Epidermal melanocyte (primary cell): ENCODE data around the gene GPR108.

ENCODE experiments used
- DNase-seq: peaks from one replicate; pipeline ENCODE4 v3.0.0; 2011; ENCODE audit warnings: low spot score; ENCODE audit not compliant: insufficient read length

GPR108 gene

DNA sequence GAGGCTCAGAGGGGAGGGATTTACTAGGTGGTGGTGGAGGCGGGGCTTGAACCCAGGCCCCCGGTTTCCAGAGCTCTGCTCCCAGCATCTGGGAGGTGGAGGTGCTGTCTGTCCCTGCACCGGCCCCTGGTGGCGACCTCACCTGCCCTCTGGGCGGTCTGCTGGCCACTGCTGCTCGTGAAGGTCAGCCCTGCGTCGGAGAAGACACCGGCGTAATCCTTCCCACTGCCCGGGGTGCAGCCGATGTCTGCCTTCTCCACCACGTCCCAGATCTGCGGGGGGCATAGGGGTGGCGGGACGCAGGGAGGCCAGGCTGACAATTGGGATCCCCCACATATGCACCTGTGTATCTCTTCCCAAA is 29.7 kb downstream of the GPR108 start:
- no peak for DNase-seq

DNA sequence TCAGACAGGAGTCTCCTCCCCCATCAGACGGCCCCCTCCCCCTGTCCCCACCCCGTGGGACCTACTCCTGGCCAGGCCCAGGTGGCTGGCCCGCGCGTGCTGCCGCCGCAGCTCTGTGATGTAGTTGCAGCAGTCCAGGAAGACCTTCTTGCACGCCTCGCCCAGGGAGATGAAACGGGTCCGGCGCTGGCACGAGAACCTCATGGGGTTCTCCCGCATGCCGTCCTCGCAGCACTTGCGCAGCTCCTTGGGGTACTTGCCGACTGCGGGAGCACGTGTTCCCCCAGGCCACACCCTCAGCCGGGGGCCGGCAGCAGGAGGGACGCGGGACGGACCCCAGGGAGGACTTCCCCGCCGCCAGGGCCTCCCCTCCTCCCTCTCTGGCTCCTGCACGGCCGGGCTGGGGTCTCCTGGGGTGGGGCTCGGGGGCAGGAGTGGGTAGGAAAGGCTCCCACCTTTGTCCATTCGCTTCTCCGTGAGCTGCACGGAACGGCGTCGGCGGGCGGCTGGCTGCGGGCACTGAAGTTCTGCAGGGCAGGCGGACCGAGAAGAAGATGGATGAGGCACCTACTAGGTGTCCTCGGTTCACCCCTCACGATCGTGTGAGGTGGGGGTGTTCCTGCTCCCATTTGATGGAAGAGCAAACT is 30.2 kb downstream of the GPR108 start:
- no peak for DNase-seq

DNA sequence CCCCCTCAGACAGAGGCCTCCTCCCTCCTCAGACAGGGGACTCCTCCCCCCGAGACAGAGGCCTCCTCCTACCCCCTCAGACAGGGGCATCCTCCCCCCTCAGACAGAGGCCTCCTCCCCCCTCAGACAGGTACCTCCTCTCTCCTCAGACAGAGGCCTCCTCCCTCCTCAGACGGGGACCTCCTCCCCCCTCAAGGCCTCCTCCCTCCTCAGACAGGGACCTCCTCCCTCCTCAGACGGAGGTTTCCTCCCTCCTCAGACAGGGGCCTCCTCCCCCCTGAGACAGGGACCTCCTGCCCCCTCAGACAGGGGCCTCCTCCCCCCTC is 30.8 kb downstream of the GPR108 start:
- no peak for DNase-seq

DNA sequence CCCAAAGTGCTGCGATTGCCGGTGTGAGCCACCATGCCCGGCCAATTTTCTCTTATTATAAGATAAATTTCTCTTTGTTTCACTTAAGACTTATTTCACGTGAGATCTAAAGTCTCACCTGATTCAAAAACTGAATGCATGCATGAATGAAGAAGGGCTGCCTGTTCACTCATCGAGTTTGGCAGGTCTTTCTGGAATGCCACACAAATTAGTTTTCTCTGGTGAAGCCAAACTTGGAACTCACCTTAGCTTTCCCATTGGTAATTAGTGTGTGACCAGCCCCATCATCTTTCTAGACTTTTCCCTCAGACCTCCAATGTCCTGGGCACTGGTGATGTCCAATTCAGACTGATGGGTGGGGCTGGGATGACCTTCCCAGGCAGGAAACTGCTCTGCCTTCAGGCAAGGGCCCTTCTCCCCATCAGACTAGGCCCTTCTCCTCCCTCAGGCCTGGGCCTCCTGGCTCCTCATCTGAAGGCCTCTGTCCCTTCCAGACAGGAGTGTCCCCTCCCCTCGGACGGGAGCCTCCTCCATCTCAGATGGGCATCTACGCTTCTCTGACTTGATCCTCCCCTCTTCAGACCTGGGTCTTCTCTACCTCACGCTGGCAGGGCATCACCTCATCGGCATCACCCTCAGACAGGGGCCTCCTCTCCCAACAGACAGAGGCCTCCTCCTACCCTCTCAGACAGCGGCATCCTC is 31.3 kb downstream of the GPR108 start:
- DNase-seq = no peak

DNA sequence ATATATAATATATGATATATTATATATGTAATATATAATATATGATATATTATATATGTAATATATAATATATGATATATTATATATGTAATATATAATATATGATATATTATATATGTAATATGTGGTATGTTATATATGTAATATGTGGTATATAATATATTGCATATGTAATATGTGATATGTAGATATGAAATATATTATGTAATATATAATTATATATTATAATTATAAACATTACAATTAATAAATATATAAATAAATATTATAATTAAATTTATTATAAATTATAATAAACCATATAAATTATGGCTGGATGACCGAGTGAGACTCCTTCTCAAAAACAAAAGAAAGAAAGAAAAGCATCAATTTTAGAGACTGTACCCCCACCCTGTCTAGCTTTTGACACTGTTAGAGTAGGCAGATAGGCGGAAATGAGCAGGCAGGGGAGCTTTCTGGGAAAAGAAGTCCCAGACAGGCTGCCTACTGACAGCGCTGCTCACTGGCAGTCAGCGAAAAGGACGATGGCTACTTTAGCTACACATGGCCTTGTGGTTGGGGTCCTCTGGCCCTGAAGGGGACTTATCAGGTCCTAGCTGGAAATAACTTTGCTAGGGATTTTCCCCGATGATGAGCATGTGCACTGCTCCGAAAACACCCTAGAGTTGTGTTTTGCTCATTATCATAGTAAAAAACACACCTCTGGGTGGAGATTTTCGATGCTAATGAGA is 36.6 kb downstream of the GPR108 start:
- no peak for DNase-seq

DNA sequence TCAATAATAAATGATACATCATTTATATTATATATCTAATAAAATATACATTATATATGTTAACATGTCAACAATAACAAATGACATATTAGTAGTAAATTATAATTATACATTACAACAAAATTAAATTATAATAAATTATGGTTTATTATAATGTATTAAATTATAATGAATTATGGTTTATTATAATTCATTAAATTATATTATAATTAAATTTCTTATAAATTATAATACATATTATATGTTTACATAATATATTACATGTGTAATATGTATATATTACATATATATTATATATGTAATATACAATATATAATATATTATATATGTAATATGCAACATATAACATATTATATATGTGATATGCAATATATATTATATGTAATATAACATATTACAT is 37.4 kb downstream of the GPR108 start:
- no peak for DNase-seq

DNA sequence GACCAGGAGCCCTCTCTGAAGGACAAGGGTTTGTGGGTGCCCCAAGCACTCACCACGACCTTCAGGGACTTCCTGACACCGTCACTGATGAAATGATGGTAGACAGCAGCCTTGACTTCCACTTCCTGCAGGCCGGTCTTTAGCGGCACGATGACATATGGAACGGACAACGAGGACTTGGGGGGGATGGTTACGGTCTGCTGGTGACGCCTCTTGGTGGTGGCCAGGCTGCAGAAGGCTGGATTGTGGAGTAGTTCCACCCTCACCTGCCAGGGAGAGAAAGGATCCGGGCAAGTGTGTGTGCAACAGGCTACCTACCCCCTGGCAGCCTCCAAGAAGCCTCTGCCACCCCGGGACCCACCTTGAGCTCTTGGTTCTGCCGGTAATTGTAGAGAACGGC is 40.1 kb downstream of the GPR108 start:
- DNase-seq = no peak

DNA sequence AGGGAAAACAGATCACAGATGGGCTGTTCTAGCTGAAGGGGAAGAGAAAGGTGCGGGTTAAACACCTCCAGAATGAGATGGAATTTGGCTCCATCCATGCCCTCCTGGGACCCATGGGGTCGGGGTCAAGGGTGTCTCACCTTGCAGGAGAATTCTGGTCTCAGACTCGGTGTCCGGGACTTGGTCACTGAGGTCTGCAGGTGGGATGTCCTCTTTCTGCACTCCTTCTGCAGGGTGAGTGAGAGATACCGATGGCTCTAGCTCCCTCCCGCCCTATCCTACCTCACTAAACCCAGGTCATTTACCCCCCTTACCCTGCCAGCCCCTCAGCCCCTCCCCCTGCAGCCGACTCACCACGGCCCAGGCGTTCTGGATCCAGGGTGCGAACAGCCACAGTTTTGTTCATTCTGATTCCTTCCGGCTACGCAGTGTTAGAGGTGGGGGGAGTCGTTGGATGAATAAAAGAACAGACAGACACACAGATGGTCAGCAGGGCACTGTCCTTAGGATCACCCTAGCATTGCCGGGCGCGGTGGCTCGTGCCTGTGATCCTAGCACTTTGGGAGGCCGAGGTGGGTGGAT is 41.0 kb downstream of the GPR108 start:
- DNase-seq = no peak

DNA sequence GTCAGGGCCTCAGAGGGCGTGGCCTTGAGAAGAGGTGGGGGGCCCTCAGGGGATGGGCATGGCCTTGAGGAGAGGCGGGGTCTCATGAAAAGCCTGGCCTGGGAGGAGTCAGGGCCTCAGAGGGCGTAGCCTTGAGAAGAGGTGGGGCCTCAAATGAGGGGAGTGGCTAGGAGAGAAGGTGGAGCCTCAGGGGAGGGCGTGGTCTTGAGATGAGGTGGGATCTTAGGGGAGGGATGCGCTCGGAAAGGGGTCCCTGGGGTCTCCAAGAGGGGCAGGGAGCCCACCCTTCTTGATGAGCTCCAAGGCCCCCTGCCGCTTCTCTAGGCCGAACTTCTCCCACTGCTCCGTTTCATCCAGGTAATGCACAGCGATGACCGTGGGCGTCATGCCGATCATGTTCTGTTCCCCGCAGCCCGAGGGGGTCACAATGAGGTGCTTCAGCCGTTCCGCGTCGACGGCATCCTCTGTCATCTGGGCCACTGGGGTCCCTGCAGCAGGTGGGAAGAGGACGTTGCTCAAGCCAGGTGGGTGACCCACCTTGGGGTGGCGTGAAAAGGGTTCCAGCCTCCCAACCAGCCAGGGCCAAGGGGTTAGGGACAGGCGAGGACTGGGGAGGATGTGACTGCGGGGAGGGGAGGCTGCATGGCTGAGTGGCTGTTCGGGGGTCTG is 43.1 kb downstream of the GPR108 start:
- no peak for DNase-seq

DNA sequence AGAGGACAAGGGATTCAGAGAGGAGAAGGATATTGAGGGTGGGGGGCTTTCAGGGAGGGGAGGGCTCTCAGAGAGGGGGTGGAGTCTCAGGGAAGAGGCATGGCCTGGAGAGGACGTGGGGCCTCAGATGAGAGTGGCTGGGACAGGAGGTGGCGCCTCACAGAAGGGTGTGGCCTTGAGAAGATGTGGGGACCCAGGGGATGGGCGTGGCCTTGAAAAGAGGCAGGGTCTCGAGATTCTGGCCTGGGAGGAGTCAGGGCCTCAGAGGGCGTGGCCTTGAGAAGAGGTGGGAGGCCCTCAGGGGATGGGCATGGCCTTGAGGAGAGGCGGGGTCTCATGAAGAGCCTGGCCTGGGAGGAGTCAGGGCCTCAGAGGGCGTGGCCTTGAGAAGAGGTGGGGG is 43.7 kb downstream of the GPR108 start:
- DNase-seq = no peak

DNA sequence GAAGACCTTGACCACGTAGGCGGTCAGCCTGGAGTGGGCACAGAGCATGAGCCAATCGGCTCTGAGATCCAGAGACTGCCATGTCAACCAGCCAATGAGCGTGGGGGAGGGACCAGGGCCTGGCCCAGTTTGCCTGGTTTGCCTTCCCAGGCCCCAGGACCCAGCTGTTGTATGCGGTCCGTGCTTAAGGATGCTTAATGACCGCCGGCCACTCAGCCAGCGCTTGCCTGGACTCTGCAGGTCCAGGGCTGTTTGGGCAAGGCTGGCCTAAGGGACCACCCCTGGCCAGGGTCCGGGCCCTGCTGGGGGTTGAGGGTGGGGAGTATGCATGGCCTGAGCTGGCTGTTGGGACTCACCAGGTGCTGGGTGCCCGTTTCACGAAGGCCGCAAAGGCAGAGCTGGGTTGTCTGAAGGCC is 44.3 kb downstream of the GPR108 start:
- no peak for DNase-seq

DNA sequence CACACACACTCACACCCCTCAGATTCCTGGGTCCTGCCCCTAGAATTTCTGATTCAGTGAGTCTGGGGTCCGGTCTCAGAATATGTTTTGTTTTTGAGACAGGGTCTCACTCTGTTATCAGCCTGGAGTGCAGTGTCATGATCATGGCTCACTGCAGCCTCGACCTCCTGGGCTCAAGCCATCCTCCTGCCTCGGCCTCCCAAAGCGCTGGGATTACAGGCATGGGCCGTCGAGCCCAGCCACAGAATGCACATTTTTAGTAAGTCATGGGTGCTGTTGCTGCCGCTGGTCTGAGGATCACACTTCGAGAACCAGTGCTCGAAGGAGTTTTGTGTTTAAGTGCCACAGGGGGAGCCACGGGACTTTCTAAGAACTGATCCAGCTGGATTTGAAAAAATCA is 45.4 kb downstream of the GPR108 start:
- DNase-seq = no peak

DNA sequence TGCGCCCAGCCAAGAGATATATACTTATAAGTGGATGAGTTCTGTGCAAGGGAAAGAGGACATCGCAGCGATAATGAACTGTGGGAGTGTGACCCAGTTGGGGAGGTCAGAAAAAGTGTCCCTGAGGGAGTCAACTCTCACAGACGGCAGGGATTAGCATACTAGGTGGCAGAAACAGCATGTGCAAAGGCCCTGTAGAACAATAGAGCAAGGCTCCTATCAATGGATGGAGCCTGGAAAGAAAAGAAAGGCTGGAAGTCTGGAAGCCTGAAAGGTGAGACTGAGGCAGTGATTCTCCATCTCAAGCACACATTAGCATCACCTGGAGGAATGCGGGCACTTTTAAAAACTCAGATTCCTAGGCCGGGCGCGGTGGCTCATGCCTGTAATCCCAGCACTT is 46.0 kb downstream of the GPR108 start:
- DNase-seq = no peak

DNA sequence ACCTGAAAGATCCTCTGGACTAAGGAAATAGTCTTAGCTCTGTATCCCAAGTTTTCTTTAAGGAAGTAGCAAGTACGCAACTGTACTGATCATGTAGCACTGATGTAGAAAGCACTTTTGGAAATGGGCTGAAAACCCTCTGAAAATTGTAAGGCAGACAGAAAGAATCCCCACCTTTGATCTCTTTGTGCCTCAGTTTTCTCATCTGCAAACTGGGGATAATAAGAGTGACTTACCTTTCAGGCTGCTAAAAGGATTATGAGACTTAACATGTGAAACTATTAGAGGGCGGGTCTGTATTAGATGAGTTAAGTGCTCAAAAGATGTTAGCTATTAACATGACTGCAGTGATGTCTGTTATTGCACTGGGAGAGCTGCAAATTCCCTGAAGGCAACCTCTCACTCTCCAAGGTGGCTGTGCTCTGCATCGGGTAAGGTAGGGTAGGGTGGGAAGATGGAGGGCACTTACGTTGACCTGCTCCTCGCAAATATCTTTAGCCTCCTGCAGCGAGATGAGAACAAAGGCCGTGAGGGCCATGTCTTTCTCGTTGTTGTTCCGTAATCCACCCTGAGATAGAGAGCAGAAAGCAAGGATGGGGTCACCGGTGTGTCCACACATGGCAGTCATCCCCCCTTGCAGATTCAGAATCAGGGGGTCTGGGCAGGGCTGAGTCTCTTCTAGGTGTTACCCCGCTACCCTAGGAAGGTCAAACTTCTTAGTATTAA is 47.1 kb downstream of the GPR108 start:
- DNase-seq = no peak

DNA sequence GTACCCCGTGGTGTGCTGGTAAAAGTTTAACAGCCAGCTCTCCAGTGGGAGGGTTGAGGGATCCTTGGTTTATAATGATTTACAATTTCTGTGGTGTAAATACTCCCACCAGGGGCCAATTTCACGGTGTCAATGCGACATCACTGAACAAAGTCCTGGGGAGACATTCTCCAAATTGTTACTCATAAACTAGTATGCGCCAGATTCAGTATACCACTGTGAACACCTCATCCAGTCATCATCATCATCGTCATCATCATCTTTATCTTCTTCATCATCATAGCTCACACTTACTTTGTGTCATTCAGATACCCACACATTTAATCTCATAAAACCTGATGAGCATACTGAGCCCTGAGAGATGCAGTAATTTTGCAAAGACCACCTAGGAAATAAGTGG is 50.3 kb downstream of the GPR108 start:
- DNase-seq = no peak

DNA sequence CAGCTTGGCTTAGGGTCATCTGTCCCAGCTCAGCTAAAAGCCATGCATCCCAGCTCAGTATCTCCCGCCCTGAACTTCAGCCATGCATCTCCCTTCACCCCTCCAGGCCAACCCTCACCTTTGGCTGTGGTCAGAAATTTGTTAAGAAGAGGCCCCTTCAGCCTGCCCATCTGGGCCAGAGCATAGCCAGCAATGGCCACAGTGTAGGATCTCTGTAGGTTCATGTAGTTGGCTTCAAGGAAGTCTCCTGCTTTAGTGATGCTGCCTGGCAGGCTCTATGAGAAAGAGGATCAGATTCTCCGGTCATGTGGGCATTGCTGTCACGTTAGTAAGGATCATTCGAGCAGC is 50.8 kb downstream of the GPR108 start:
- DNase-seq = no peak

DNA sequence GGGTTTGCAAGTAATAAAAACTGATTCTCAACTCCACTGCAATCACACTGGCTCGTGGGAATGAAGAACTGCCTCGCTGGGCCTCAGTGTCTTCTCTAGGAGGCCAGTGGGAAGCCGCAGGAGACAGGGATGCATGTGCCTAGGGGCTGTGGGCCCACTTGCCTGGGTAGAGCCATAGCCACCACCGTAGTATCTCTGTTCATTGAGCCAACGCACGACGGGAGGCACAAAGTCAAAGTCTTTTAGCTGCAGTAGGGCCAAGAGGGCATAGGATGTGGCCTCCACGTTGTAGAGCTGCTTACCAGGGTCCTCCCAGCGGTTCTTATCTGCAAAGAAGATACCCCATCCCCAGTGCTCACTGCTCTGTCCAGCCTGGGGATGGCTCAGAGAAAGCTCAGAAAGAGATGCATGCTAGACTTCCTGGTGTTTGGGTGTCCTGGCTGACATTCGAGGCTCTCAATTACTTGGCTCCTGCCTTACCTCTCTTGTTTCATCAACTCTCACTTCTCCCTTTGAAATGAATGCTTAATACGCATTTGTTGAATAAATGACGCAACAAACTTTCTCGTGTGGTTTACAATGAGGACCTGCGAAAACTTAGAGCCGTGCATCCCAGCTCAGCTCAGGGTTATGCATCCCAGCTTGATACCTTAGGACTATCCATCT is 51.3 kb downstream of the GPR108 start:
- DNase-seq = no peak

DNA sequence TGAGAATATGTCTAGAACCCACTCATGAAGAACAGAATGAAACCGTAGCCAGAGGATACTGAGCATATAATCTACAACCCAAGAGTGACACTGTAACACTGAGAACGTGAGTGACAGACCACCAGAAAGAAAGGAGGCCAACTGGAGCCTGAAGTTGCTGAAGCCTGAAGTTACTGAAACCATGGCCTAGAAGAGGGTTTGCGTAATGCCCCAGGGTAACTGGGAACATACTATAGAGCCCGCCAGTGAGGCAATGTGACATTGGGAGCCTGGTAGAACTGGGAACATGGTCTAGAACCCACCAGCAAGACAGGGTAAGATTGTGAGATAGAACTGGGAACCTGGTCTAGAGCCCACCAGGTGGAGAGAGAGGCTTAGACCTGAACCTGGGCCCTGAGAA is 51.9 kb downstream of the GPR108 start:
- DNase-seq = no peak

DNA sequence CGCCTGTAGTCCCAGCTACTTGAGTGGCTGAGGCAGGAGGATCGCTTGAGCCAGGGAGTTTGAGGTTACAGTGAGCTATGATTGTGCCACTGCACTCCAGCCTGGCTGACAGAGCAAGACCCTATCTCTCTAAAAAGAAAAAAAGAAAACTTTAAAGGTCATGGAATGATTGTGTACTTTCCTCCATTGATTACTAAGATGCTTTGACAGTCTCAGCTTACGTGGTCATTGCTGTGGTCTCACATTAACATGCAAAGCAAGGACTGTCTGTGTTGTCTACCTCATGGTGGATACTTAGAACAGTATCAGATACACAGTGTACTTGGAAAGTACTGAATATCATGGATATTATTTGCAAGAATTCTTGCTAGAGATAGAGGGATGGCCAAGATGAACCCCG is 53.4 kb downstream of the GPR108 start:
- DNase-seq = no peak

DNA sequence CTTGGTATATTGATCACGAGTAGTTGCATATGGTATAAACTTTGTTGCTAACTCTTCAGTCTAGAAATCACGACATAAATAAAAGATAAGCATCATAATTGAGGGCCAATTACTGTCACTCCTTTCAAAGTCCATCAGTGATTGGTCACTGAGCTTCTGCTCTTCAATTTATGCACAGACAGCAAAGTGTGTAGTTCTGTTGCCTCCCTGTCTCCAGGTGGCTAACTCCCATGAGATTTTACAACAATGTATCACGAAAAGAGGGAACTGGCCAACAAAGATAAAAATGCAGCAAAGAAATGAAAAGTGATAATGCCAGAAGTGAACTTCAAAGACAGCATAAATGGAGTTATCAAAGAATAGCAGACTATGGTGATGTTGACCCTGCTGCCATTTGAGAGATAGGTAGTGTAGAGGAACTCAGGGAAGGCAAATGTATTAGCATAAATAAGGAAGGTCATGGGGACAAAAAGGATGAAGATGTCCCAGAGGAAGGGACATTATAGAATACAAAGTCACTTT is 54.7 kb downstream of the GPR108 start:
- no peak for DNase-seq

DNA sequence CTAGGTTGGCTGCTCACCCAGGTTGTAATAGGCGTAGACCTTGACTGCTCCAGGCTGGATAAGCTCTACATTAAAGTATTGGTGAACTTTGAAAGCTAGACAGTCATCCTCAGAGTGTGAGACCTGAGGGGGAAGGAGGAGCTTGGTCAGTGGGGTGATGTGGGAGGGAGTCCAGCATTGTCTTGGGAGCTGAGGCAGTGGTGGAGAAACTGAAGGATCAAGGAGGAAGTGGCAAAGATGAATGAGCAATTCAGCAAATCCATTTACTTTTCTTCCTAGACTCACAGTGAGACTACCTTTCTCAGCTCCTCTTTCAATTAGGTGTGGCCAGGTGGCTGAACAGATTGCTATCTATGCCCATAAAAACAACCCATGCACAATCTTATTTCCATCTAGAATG is 57.2 kb downstream of the GPR108 start:
- no peak for DNase-seq
